ENCODE data around the gene C2CD4C. TPM values are rescaled to one million over a fixed set of nuclear protein-coding genes. Genes with fewer than 3 reads are reported as not detected.

C2CD4C gene
- polyA plus RNA-seq, 1 donor (not counting 4 experiments of a cell fraction or from before 2014, with no cell fraction given) = 1.6 TPM

DNA sequence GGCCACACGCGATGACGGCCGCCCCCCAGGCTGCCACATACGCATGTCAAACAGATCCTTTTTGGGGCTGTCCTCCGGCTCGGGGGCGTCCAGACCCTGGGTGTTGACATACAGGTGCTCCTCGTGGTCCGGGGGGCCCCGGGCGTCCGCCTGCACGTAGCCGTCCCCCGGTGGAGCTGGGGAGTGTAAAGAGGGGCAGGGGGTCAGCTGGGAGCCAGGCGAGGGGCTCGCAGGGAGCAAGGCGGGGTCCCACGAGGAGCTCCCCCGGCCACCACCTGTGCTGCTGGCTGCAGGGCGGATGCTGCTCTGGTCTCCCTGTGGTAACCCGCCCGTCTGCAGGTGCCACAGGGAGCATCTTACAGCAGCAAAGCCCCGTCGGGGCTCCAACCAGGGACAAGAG lies 16.1 kb upstream of the C2CD4C start:
- dilution Hi-C loops (cut with MboI; ENCODE audit: extremely low pct_ligation_motif_present, low sequenced_read_pairs) = no loop called here
- H3K9me1 ChIP-seq (ENCODE audit: control insufficient read depth, extremely low read depth, insufficient read depth, low read length) = no peaks in the 10 kb centered on the region

DNA sequence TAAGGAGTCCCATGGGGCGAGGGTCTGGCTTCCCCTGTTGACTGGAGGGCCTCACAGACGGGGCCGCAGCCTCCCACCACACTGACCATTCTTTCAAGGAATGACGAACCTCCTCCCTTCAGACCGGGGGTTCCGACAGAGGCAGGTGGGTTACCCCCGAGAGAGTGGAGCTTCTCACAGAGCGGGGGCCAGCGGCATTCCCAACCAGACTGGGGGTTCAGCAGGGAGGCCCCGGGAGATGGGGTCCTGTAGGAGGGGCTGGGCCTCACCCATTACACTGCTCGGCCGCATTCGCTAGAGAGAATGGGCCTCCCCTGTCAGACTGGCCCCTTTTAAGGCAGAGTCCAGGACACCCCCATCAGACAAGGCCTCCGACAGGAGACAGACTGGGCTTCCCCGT lies 15.6 kb upstream of the C2CD4C start:
- Histone ChIP-seq H2AFZ (ENCODE audit: control insufficient read depth, low read length) (no peak overlapping the region), H3K79me2 (ENCODE audit: control insufficient read depth, insufficient read depth, low read length) (no peaks in the 10 kb centered on the region), H3K27ac (ENCODE audit: control insufficient read depth, insufficient read depth, low read length) (no peak overlapping the region), H3K4me2 (ENCODE audit: control insufficient read depth, extremely low read depth, insufficient read depth, low read depth, low read length) (no peak overlapping the region), H3K9me1 (ENCODE audit: control insufficient read depth, extremely low read depth, insufficient read depth, low read length) (no peaks in the 10 kb centered on the region), H3K36me3 (ENCODE audit: control insufficient read depth in 2 of 2, extremely low read depth in 1 of 2, insufficient read depth in 2 of 2, low read length in 2 of 2) (no peaks in the 10 kb centered on the region), H3K4me3 (ENCODE audit: control insufficient read depth in 2 of 3, extremely low read depth in 1 of 3, insufficient read depth in 2 of 3, low read depth in 1 of 3, low read length in 3 of 3) (no peak overlapping the region), H3K9ac (ENCODE audit: control insufficient read depth, extremely low read depth, insufficient read depth, low read length) (no peak overlapping the region), H3K4me1 (ENCODE audit: control insufficient read depth, extremely low read depth, insufficient read depth, low read length) (no peaks in the 10 kb centered on the region), H3K27me3 (ENCODE audit: control insufficient read depth, extremely low read depth, insufficient read depth, low read length) (no peaks in the 10 kb centered on the region), H3K9me3 (ENCODE audit: control insufficient read depth, low read depth, low read length) (no peaks in the 10 kb centered on the region), H4K20me1 (ENCODE audit: control insufficient read depth, extremely low read depth, insufficient read depth, low read length) (no peaks in the 10 kb centered on the region)
- FAIRE-seq (no peak), DNase-seq (ENCODE audit: low read depth, low spot score) (no peak)
- dilution Hi-C loops (cut with MboI; ENCODE audit: extremely low pct_ligation_motif_present, low sequenced_read_pairs) = no loop called here
- TF ChIP-seq, protein P1, sequence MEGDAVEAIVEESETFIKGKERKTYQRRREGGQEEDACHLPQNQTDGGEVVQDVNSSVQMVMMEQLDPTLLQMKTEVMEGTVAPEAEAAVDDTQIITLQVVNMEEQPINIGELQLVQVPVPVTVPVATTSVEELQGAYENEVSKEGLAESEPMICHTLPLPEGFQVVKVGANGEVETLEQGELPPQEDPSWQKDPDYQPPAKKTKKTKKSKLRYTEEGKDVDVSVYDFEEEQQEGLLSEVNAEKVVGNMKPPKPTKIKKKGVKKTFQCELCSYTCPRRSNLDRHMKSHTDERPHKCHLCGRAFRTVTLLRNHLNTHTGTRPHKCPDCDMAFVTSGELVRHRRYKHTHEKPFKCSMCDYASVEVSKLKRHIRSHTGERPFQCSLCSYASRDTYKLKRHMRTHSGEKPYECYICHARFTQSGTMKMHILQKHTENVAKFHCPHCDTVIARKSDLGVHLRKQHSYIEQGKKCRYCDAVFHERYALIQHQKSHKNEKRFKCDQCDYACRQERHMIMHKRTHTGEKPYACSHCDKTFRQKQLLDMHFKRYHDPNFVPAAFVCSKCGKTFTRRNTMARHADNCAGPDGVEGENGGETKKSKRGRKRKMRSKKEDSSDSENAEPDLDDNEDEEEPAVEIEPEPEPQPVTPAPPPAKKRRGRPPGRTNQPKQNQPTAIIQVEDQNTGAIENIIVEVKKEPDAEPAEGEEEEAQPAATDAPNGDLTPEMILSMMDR (optimal IDR thresholded peaks at IDR 0.05 in 1 of 3, IDR thresholded peaks at IDR 0.05 in 1 of 3, conservative IDR thresholded peaks at IDR 0.05 in 1 of 3; ENCODE audit: extremely low read depth in 1 of 3, insufficient read depth in 2 of 3, low read length in 3 of 3) = no peak
- TF ChIP-seq EZH2 (IDR thresholded peaks at IDR 0.05; ENCODE audit: low read length) = no peak

More for the DNA sequence above, 16.1 kb upstream of the C2CD4C start:
- no peak for TF ChIP-seq EZH2 (IDR thresholded peaks at IDR 0.05; ENCODE audit: low read length)
- TF ChIP-seq, protein P1 (optimal IDR thresholded peaks at IDR 0.05 in 1 of 3, IDR thresholded peaks at IDR 0.05 in 1 of 3, conservative IDR thresholded peaks at IDR 0.05 in 1 of 3; ENCODE audit: extremely low read depth in 1 of 3, insufficient read depth in 2 of 3, low read length in 3 of 3) = no peak
- Histone ChIP-seq H3K4me1 (ENCODE audit: control insufficient read depth, extremely low read depth, insufficient read depth, low read length) (no peaks in the 10 kb centered on the region), H3K4me2 (ENCODE audit: control insufficient read depth, extremely low read depth, insufficient read depth, low read depth, low read length) (no peak overlapping the region), H4K20me1 (ENCODE audit: control insufficient read depth, extremely low read depth, insufficient read depth, low read length) (no peaks in the 10 kb centered on the region), H3K36me3 (ENCODE audit: control insufficient read depth in 2 of 2, extremely low read depth in 1 of 2, insufficient read depth in 2 of 2, low read length in 2 of 2) (no peaks in the 10 kb centered on the region), H3K27me3 (ENCODE audit: control insufficient read depth, extremely low read depth, insufficient read depth, low read length) (no peaks in the 10 kb centered on the region), H3K4me3 (ENCODE audit: control insufficient read depth in 2 of 3, extremely low read depth in 1 of 3, insufficient read depth in 2 of 3, low read depth in 1 of 3, low read length in 3 of 3) (no peak overlapping the region), H3K9me3 (ENCODE audit: control insufficient read depth, low read depth, low read length) (no peaks in the 10 kb centered on the region), H3K27ac (ENCODE audit: control insufficient read depth, insufficient read depth, low read length) (no peak overlapping the region), H3K9ac (ENCODE audit: control insufficient read depth, extremely low read depth, insufficient read depth, low read length) (no peak overlapping the region), H3K79me2 (ENCODE audit: control insufficient read depth, insufficient read depth, low read length) (no peaks in the 10 kb centered on the region), H2AFZ (ENCODE audit: control insufficient read depth, low read length) (no peak overlapping the region)
- no peak for FAIRE-seq
- DNase-seq (ENCODE audit: low read depth, low spot score) = no peak

All from keratinocyte (primary cell).